Kidney (tissue), 14 donors: ENCODE data around the gene PCLO. TPM values are rescaled to one million over a fixed set of nuclear protein-coding genes. Genes with fewer than 3 reads are reported as not detected.

Source experiments
- DNase-seq, 5 donors: peaks; one replicate each; pipeline ENCODE4 v3.0.0-alpha.2; 2013 to 2020
- FAIRE-seq: peaks from 2 replicates; lab custom pipeline; 2012; peaks lifted over from hg19 to GRCh38; lab: Jason Lieb, UNC
- H3K27ac ChIP-seq, 2 donors: one replicate each; pipeline ENCODE4 v1.7.0; 2013; ENCODE audit warnings: low read depth in 2 of 2, low read length in 2 of 2, inconsistent platforms in 1 of 2
- H3K27me3 ChIP-seq: one replicate; pipeline ENCODE4 v1.7.1; 2013; ENCODE audit warnings: low read length, inconsistent platforms; ENCODE audit not compliant: control insufficient read depth, insufficient read depth
- H3K36me3 ChIP-seq, 3 donors: one replicate each; pipeline versions ENCODE4 v1.7.0 to v1.7.1; 2013; ENCODE audit warnings: low read length in 3 of 3, control low read depth in 1 of 3, inconsistent platforms in 1 of 3; ENCODE audit not compliant: insufficient read depth in 3 of 3, control insufficient read depth in 2 of 3
- H3K4me1 ChIP-seq, 3 donors: one replicate each; pipeline versions ENCODE4 v1.7.0 to v1.7.1; 2013; ENCODE audit warnings: low read length in 3 of 3, inconsistent platforms in 1 of 3, low read depth in 1 of 3; ENCODE audit not compliant: control insufficient read depth in 2 of 3, insufficient read depth in 2 of 3
- H3K4me3 ChIP-seq, 3 donors: one replicate each; pipeline versions ENCODE4 v1.7.0 to v1.8.1; 2013; ENCODE audit warnings: low read length in 3 of 3, control low read depth in 1 of 3, inconsistent platforms in 1 of 3
- H3K9ac ChIP-seq, 3 donors: one replicate each; pipeline versions ENCODE4 v1.7.0 to v1.7.1; 2013; ENCODE audit warnings: low read length in 3 of 3, control low read depth in 1 of 3, inconsistent platforms in 1 of 3
- H3K9me3 ChIP-seq, 3 donors: one replicate each; pipeline versions ENCODE4 v1.7.0 to v1.7.1; 2013; ENCODE audit warnings: low read length in 3 of 3, control low read depth in 1 of 3, inconsistent platforms in 1 of 3; ENCODE audit not compliant: control insufficient read depth in 2 of 3, insufficient read depth in 1 of 3
- CTCF ChIP-seq: IDR thresholded peaks from 3 replicates; pipeline ENCODE4 v1.5.1; 2012; ENCODE audit warnings: mild to moderate bottlenecking, moderate library complexity, borderline replicate concordance; ENCODE audit not compliant: insufficient read depth; ENCODE audit errors: extremely low read depth
- intact Hi-C: fragments of 100-400 bp; cut with DNase I; formaldehyde crosslinking; loops from one replicate; pipeline ENCODE4 v1.11.1; 2022
- polyA plus RNA-seq: library from polyadenylated mRNA; stranded (reverse); fragments of 350-450 nt; fragmentation: Illumina TruSeq; extraction: RNeasy Lipid Tissue Mini Kit (QIAGEN cat#74804); gene quantifications from one replicate; pipeline ENCODE4 v1.2.3, GENCODE V29; 2014; ENCODE audit warnings: low read depth, low replicate concordance; ENCODE audit not compliant: insufficient read depth
- total RNA-seq: library from RNA; stranded (reverse); fragmentation: NEBNext Ultra II Directional; extraction: Animal tissue kit (Norgen Biotek cat#: 25700); gene quantifications from one replicate; pipeline ENCODE4 v1.2.1, GENCODE V29; 2021
- donor health status: control.
- donor health status: control.
- donor health status: control.
- donor health status: control.
- donor health status: control.
- donor health status: DM: yes; HTN: yes; CAD: no.
- donor health status: Normal renal cell carcinoma (clear cell type).

The PCLO gene
- total and polyA plus RNA-seq, 2 donors from 2014 or later = 4.0 to 12.0 TPM

GRCh38 chr7:83119026-83119382, 43.7 kb downstream of the PCLO start:
- Histone ChIP-seq H3K4me1 (no peaks in the 10 kb centered on the region), H3K27me3 (no peaks in the 10 kb centered on the region), H3K27ac (no peak overlapping the region), H3K4me3 (no peak overlapping the region), H3K36me3 (no peaks in the 10 kb centered on the region), H3K9ac (no peak overlapping the region), H3K9me3 (peaks cover 0 to 13% (median 3%) of the 10 kb centered on the region in 3 donors)
- no peak for FAIRE-seq
- DNase-seq = no peak
- intact Hi-C loops = no loop called here
- TF ChIP-seq CTCF = no peak

GRCh38 chr7:83118347-83119025, 44.2 kb downstream of the PCLO start:
- no peaks in the 10 kb centered on the region for H3K27me3 ChIP-seq
- intact Hi-C loops = no loop called here
- peaks cover 0 to 11% (median 3%) of the 10 kb centered on the region in 3 donors for H3K9me3 ChIP-seq
- H3K4me1 ChIP-seq = no peaks in the 10 kb centered on the region
- H3K9ac ChIP-seq = no peak overlapping the region
- no peak for TF ChIP-seq CTCF
- FAIRE-seq (no peak), DNase-seq (no peak)
- H3K27ac ChIP-seq = no peak overlapping the region
- H3K4me3 ChIP-seq = no peak overlapping the region
- H3K36me3 ChIP-seq = no peaks in the 10 kb centered on the region

DNA sequence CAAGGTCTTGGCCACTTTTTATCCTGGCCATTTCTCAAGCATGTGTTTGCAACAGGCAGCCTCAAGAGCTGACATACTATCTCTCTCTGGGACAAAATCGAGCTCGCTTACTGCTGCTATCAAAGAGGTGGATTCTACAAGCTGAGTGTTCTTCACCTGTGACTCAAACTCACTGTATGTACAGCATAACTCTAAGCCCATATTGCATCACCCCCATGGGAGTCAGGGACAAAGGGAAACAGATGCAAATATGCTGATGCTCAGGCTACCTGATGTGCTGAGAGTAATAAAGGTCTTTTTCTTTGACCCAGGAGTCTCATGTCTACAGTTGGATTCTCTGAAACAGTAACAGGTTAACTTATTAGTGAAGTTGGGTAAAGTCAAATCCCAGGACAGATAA, 45.2 kb downstream of the PCLO start:
- H3K27ac ChIP-seq = no peak overlapping the region
- DNase-seq (no peak), FAIRE-seq (no peak)
- H3K36me3 ChIP-seq = no peaks in the 10 kb centered on the region
- H3K4me3 ChIP-seq = no peak overlapping the region
- no peak for TF ChIP-seq CTCF
- H3K27me3 ChIP-seq = no peaks in the 10 kb centered on the region
- peaks cover 0 to 5% (median 0%) of the 10 kb centered on the region in 3 donors for H3K9me3 ChIP-seq
- intact Hi-C loops = no loop called here
- H3K4me1 ChIP-seq = no peaks in the 10 kb centered on the region
- H3K9ac ChIP-seq = no peak overlapping the region

DNA sequence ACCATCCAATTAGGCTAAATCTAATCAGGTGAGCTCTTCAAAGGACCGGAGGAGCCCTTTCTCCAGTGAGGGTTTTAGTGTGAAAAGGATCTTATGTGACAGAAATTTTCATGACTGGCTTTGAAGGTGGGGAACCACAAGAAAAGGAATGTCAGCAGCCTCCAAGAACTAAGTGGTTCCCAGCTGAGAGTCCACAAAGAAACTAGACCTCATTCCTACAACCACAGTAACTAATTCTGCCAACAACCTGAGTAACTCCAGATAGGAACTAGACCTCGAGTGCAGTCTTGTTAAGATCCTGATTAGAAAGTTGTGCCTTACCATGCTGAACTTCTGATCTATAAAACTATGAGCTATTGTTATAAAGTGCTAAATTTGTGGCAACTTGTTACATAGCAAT, 51.3 kb downstream of the PCLO start:
- Histone ChIP-seq H3K27ac (no peak overlapping the region), H3K36me3 (no peaks in the 10 kb centered on the region), H3K4me3 (no peak overlapping the region), H3K27me3 (no peaks in the 10 kb centered on the region), H3K9ac (no peak overlapping the region), H3K4me1 (no peaks in the 10 kb centered on the region), H3K9me3 (no peaks in the 10 kb centered on the region)
- DNase-seq (no peak), FAIRE-seq (no peak)
- intact Hi-C loops = no loop called here
- no peak for TF ChIP-seq CTCF
